DND-41 (cell line): ENCODE measurements around the gene FAM171A1.

ENCODE experiments used
- EZH2 ChIP-seq: IDR thresholded peaks from 3 replicates; pipeline ENCODE4 v1.6.1; 2012; ENCODE audit warnings: borderline replicate concordance, low read depth, mild to moderate bottlenecking, moderate library complexity, low read length, inconsistent platforms; ENCODE audit not compliant: severe bottlenecking
- TF ChIP-seq, protein P1 (sequence below): IDR thresholded peaks from 2 replicates; pipeline ENCODE4 v1.5.1; 2012; ENCODE audit warnings: borderline replicate concordance, low read length, moderate library complexity, mild to moderate bottlenecking; ENCODE audit not compliant: poor library complexity, severe bottlenecking; ENCODE audit errors: extremely low read depth

- TF ChIP-seq, protein P1, sequence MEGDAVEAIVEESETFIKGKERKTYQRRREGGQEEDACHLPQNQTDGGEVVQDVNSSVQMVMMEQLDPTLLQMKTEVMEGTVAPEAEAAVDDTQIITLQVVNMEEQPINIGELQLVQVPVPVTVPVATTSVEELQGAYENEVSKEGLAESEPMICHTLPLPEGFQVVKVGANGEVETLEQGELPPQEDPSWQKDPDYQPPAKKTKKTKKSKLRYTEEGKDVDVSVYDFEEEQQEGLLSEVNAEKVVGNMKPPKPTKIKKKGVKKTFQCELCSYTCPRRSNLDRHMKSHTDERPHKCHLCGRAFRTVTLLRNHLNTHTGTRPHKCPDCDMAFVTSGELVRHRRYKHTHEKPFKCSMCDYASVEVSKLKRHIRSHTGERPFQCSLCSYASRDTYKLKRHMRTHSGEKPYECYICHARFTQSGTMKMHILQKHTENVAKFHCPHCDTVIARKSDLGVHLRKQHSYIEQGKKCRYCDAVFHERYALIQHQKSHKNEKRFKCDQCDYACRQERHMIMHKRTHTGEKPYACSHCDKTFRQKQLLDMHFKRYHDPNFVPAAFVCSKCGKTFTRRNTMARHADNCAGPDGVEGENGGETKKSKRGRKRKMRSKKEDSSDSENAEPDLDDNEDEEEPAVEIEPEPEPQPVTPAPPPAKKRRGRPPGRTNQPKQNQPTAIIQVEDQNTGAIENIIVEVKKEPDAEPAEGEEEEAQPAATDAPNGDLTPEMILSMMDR = no peak
- TF ChIP-seq EZH2 = no peak
These were observed 44.9 kb upstream of the FAM171A1 start for GRCh38 chr10:15416034-15416433.
